ENCODE measurements around the gene EPHX1. TPM values are rescaled to one million over a fixed set of nuclear protein-coding genes. Genes with fewer than 3 reads are reported as not detected.
"Not testable (repeated sequence)": the region's sequence is repeated elsewhere in the genome, so short reads cannot be mapped to it uniquely, and the experiment has no call there.

EPHX1 gene
- total RNA-seq, 1 donor from 2014 or later, result 82.8 TPM

DNA sequence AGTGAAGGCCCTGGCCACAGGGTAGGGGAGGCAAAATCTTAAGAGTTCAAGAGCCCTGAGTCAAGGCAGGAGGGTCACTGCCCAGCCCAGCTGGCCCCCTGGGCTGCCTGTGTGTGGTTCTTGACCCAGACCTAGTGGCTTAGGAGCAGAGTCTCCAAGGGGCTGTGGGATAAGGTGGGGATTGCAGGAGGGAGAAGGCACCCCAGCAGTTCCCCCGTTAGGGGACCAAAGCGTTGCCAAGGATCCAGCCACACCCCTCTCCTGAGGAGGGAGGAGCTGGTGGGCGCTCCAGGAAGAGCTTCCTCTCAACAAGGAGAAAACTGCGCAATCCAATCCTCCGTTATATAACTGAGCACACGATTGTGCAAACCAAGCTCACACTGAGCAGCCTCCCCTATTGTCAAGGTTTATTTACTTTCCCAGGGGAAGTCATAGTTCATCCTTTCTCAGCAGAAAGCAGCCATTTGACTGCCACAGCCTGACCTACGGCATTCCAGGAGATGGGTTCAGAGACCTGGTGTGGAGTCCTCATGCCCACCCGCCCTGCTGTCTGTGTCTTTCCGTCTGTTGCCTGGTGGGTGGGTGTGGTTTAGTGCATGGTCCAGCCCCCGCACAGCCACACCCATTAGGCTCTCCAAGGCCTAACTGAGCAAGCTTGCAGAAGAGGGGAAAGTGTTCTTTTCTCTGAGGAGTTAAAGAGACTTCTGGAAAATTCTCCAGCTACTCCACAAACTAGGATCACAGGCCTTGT, 3.5 kb downstream of the EPHX1 start:
- no peak for FAIRE-seq
- no peak overlapping the region for H3K27ac ChIP-seq (ENCODE audit: low read depth, low read length)
- peaks cover 4% of the 10 kb centered on the region for H3K36me3 Mint-ChIP-seq (ENCODE audit: low read depth, unreplicated experiment)

DNA sequence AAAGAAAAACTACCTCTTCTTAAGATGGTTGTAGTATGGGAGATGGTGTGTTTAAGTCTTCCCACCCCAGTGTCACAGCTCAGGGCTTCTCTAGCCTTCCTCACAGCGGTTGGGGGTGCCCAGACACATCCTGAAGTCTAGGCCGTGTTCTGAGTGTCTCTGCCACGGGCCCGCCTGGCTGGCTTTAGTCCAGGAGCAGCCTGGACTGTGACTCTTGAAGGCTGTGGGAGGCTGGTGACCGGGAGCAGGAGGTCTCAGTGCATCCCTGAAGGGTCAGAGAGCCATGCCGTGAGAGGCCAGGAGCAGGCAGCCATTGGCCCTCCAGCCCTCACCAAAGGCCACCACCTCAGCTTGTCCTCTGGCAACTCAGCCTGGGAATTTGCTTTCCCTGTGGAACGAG, 4.5 kb downstream of the EPHX1 start:
- H3K9ac ChIP-seq (ENCODE audit: low read length), result no peak overlapping the region
- no peak for TF ChIP-seq EZH2 (IDR thresholded peaks at IDR 0.05; ENCODE audit: insufficient read depth, low read length)
- TF ChIP-seq, protein P1, sequence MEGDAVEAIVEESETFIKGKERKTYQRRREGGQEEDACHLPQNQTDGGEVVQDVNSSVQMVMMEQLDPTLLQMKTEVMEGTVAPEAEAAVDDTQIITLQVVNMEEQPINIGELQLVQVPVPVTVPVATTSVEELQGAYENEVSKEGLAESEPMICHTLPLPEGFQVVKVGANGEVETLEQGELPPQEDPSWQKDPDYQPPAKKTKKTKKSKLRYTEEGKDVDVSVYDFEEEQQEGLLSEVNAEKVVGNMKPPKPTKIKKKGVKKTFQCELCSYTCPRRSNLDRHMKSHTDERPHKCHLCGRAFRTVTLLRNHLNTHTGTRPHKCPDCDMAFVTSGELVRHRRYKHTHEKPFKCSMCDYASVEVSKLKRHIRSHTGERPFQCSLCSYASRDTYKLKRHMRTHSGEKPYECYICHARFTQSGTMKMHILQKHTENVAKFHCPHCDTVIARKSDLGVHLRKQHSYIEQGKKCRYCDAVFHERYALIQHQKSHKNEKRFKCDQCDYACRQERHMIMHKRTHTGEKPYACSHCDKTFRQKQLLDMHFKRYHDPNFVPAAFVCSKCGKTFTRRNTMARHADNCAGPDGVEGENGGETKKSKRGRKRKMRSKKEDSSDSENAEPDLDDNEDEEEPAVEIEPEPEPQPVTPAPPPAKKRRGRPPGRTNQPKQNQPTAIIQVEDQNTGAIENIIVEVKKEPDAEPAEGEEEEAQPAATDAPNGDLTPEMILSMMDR (IDR thresholded peaks at IDR 0.05; ENCODE audit: insufficient read depth, low read depth, low read length), result no peak

More for the DNA sequence above, 3.5 kb downstream of the EPHX1 start:
- no peak overlapping the region for H3K27ac Mint-ChIP-seq (ENCODE audit: unreplicated experiment)
- no peak for DNase-seq (ENCODE audit: low read depth)
- peaks cover 18% of the 10 kb centered on the region for H3K79me2 ChIP-seq (ENCODE audit: insufficient read depth, low read length)
- no peaks in the 10 kb centered on the region for H3K27me3 Mint-ChIP-seq (ENCODE audit: low read depth, unreplicated experiment)
- peaks cover 27% of the 10 kb centered on the region for H3K4me1 ChIP-seq (ENCODE audit: insufficient read depth, low read length)
- H3K9me3 ChIP-seq (ENCODE audit: insufficient read depth, low read depth, low read length), result no peaks in the 10 kb centered on the region
- H3K4me3 Mint-ChIP-seq (ENCODE audit: unreplicated experiment), result peak overlapping the region; percentile 70
- peaks cover 36% of the 10 kb centered on the region for H3K4me1 Mint-ChIP-seq (ENCODE audit: low read depth, unreplicated experiment)
- no peaks in the 10 kb centered on the region for H3K27me3 ChIP-seq (ENCODE audit: insufficient read depth, low read length)
- peaks cover 19% of the 10 kb centered on the region for H4K20me1 ChIP-seq (ENCODE audit: insufficient read depth, low read length)
- TF ChIP-seq, protein P1 (IDR thresholded peaks at IDR 0.05; ENCODE audit: insufficient read depth, low read depth, low read length), result no peak
- TF ChIP-seq EZH2 (IDR thresholded peaks at IDR 0.05; ENCODE audit: insufficient read depth, low read length), result no peak
- H3K4me3 ChIP-seq (ENCODE audit: insufficient read depth, low read depth, low read length), result no peak overlapping the region
- H3K9me3 Mint-ChIP-seq (ENCODE audit: unreplicated experiment), result peaks cover 2% of the 10 kb centered on the region
- H3K4me2 ChIP-seq (ENCODE audit: low read length), result peak overlapping the region; percentile 40
- H3K9ac ChIP-seq (ENCODE audit: low read length), result no peak overlapping the region
- H2AFZ ChIP-seq (ENCODE audit: low read depth, low read length), result no peak overlapping the region
- H3K36me3 ChIP-seq (ENCODE audit: insufficient read depth, low read length), result no peaks in the 10 kb centered on the region

DNA sequence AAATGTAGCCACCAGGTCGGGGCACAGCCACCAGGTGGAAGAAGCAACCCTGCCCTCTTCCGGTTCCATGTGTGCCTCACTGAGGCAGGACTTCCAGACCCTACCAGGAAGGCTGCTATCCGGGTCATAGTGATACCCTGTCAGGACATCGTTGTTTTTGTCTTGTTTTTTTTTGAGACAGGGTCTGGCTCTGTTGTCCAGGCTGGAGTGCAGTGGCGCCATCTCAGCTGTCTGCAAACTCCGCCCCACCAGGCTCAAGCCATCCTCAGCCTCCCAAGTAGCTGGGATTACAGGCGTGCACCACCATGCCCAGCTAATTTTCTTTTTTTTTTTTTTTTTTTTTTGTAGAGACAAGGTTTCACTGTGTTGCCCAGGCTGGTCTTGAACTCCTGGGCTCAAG, 5.2 kb downstream of the EPHX1 start:
- H3K27ac ChIP-seq (ENCODE audit: low read depth, low read length); H3K27me3 Mint-ChIP-seq (ENCODE audit: low read depth, unreplicated experiment); H3K9me3 Mint-ChIP-seq (ENCODE audit: unreplicated experiment); H3K27me3 ChIP-seq (ENCODE audit: insufficient read depth, low read length); H3K36me3 Mint-ChIP-seq (ENCODE audit: low read depth, unreplicated experiment); H3K4me3 ChIP-seq (ENCODE audit: insufficient read depth, low read depth, low read length); H3K36me3 ChIP-seq (ENCODE audit: insufficient read depth, low read length); DNase-seq (ENCODE audit: low read depth); H3K4me3 Mint-ChIP-seq (ENCODE audit: unreplicated experiment); H2AFZ ChIP-seq (ENCODE audit: low read depth, low read length); H3K9ac ChIP-seq (ENCODE audit: low read length); H3K27ac Mint-ChIP-seq (ENCODE audit: unreplicated experiment); H3K4me2 ChIP-seq (ENCODE audit: low read length); FAIRE-seq; H3K9me3 ChIP-seq (ENCODE audit: insufficient read depth, low read depth, low read length): not testable (repeated sequence)
- peaks cover 27% of the 10 kb centered on the region for H3K4me1 ChIP-seq (ENCODE audit: insufficient read depth, low read length)
- H3K79me2 ChIP-seq (ENCODE audit: insufficient read depth, low read length), result peaks cover 18% of the 10 kb centered on the region
- peaks cover 44% of the 10 kb centered on the region for H3K4me1 Mint-ChIP-seq (ENCODE audit: low read depth, unreplicated experiment)
- H4K20me1 ChIP-seq (ENCODE audit: insufficient read depth, low read length), result peaks cover 19% of the 10 kb centered on the region

More for the DNA sequence above, 4.5 kb downstream of the EPHX1 start:
- Mint-ChIP-seq H3K27me3 (ENCODE audit: low read depth, unreplicated experiment) (no peaks in the 10 kb centered on the region), H3K36me3 (ENCODE audit: low read depth, unreplicated experiment) (peaks cover 4% of the 10 kb centered on the region), H3K4me1 (ENCODE audit: low read depth, unreplicated experiment) (peaks cover 39% of the 10 kb centered on the region), H3K4me3 (ENCODE audit: unreplicated experiment) (no peak overlapping the region), H3K9me3 (ENCODE audit: unreplicated experiment) (peaks cover 2% of the 10 kb centered on the region), H3K27ac (ENCODE audit: unreplicated experiment) (no peak overlapping the region)
- DNase-seq (ENCODE audit: low read depth) (no peak), FAIRE-seq (no peak)
- no peak overlapping the region for H3K4me3 ChIP-seq (ENCODE audit: insufficient read depth, low read depth, low read length)
- H3K27me3 ChIP-seq (ENCODE audit: insufficient read depth, low read length), result no peaks in the 10 kb centered on the region
- no peaks in the 10 kb centered on the region for H3K36me3 ChIP-seq (ENCODE audit: insufficient read depth, low read length)
- H3K4me2 ChIP-seq (ENCODE audit: low read length), result no peak overlapping the region
- peaks cover 18% of the 10 kb centered on the region for H3K79me2 ChIP-seq (ENCODE audit: insufficient read depth, low read length)
- no peak overlapping the region for H3K27ac ChIP-seq (ENCODE audit: low read depth, low read length)
- H4K20me1 ChIP-seq (ENCODE audit: insufficient read depth, low read length), result peaks cover 19% of the 10 kb centered on the region
- no peak overlapping the region for H2AFZ ChIP-seq (ENCODE audit: low read depth, low read length)
- no peaks in the 10 kb centered on the region for H3K9me3 ChIP-seq (ENCODE audit: insufficient read depth, low read depth, low read length)
- peaks cover 27% of the 10 kb centered on the region for H3K4me1 ChIP-seq (ENCODE audit: insufficient read depth, low read length)
